Psoas muscle (tissue), 8 donors: ENCODE measurements around the gene MICAL3. TPM values are rescaled to one million over a fixed set of nuclear protein-coding genes. Genes with fewer than 3 reads are reported as not detected.

ENCODE experiments used
- ATAC-seq, 4 donors: fragments of 200-7000 bp; cut with Tn5 transposase; one replicate each; pipeline ENCODE4 v1.9.1; 2020; ENCODE audit warnings: moderate library complexity in 3 of 4, mild to moderate bottlenecking in 2 of 4
- DNase-seq, 2 donors: peaks; one replicate each; pipeline ENCODE4 v3.0.0-alpha.2; 2020
- H3K27ac ChIP-seq: fragments of 200-600 bp; one replicate; pipeline ENCODE4 v1.8.0; 2022
- H3K27me3 ChIP-seq, 3 donors: fragments of 200-600 bp in 1 of 3; one replicate each; pipeline versions ENCODE4 v1.6.1 to v1.8.0; 2013 to 2022; ENCODE audit warnings: low read length in 2 of 3, mild to moderate bottlenecking in 2 of 3, moderate library complexity in 1 of 3; ENCODE audit not compliant: insufficient read depth in 3 of 3
- H3K36me3 ChIP-seq, 2 donors: fragments of 200-600 bp in 1 of 2; one replicate each; pipeline versions ENCODE4 v1.6.1 to v1.8.0; 2013 to 2022; ENCODE audit warnings: low read depth in 1 of 2, mild to moderate bottlenecking in 1 of 2, moderate library complexity in 1 of 2; ENCODE audit not compliant: insufficient read depth in 1 of 2
- H3K4me1 ChIP-seq: fragments of 200-600 bp; one replicate; pipeline ENCODE4 v1.8.0; 2022
- H3K4me3 ChIP-seq: fragments of 200-600 bp; one replicate; pipeline ENCODE4 v1.8.0; 2022; ENCODE audit warnings: mild to moderate bottlenecking
- H3K9me3 ChIP-seq: fragments of 200-600 bp; one replicate; pipeline ENCODE4 v1.8.0; 2022
- CTCF ChIP-seq: fragments of 200-600 bp; IDR thresholded peaks from one replicate; pipeline ENCODE4 v1.8.0; 2022; ENCODE audit warnings: antibody characterized with exemption
- WGBS, 3 donors: extraction: QIAGEN DNeasy Blood & Tissue Kit; methylation state at CpG; one replicate each; pipeline versions ENCODE4 v1.1.6 to v1.1.7; 2013; 5-methylcytosine and 5-hydroxymethylcytosine counted together
- intact Hi-C, 2 donors: fragments of 100-400 bp; cut with DNase I; formaldehyde crosslinking; loops; one replicate each; pipeline versions ENCODE4 v1.11.0 to v1.14.2; 2022
- polyA plus RNA-seq, 3 donors: library from polyadenylated mRNA; stranded (reverse); fragments of 200-250 nt; gene quantifications; one replicate each; pipeline ENCODE4 v1.2.3, GENCODE V29; 2013
- total RNA-seq, 4 donors: library from RNA; stranded (reverse); fragmentation: NEBNext Ultra II Directional in 2 of 4; extraction: Animal tissue kit (Norgen Biotek cat#: 25700) in 2 of 4; gene quantifications; one replicate each; pipeline versions ENCODE4 v1.2.1 to v1.2.4, GENCODE V29; 2021 to 2023
- donor health status: healthy with polysubstance abuse.
- donor health status: DM: no; HTN: no; CAD: no; lungs with moderate emphysema.
- donor health status: Bipolar disorder and iron deficiency.
- donor health status: healthy.
- donor health status: DM: yes; HTN: yes; CAD: no.
- donor health status: DM: no; HTN: no; CAD: no.
- donor health status: DM: no; HTN: no; CAD: no.
- donor health status: DM: yes; HTN: yes; CAD: no.

Gene MICAL3
- total and polyA plus RNA-seq, 7 donors, result 2.1 to 38.3 (median 15.5) TPM

- Histone ChIP-seq H3K27me3 (no peaks in the 10 kb centered on the region), H3K4me3 (no peak overlapping the region), H3K36me3 (peaks cover 2 to 69% of the 10 kb centered on the region in 2 donors), H3K9me3 (no peaks in the 10 kb centered on the region), H3K27ac (no peak overlapping the region), H3K4me1 (no peaks in the 10 kb centered on the region)
- ATAC-seq, result no peak
- peak in 1 of 2 donors; percentile 15 for DNase-seq
- WGBS, 3 donors, result 92 to 97% (median 93%) methylated on average over 13 to 15 of the region's 15 CpGs
- intact Hi-C loops, result no loop called here
- TF ChIP-seq CTCF, result no peak
Observed at GRCh38 chr22:17875156-17875555, 149.2 kb downstream of the MICAL3 start.

- H3K27ac ChIP-seq, result no peak overlapping the region
- H3K9me3 ChIP-seq, result no peaks in the 10 kb centered on the region
- H3K4me1 ChIP-seq, result peaks cover 5% of the 10 kb centered on the region
- DNase-seq (peak in 1 of 2 donors; percentile 29), ATAC-seq (no peak)
- H3K36me3 ChIP-seq, result peaks cover 2 to 70% of the 10 kb centered on the region in 2 donors
- H3K27me3 ChIP-seq, result no peaks in the 10 kb centered on the region
- 91 to 93% (median 91%) methylated on average over 15 of the region's 15 CpGs for whole genome bisulfite sequencing, 3 donors
- H3K4me3 ChIP-seq, result no peak overlapping the region
- intact Hi-C loops, result no loop called here
- TF ChIP-seq CTCF, result no peak
Observed at GRCh38 chr22:17874231-17874905, 150.0 kb downstream of the MICAL3 start.

- 90 to 92% (median 92%) methylated on average over 10 of the region's 10 CpGs for WGBS, 3 donors
- intact Hi-C loops, result no loop called here
- H3K9me3 ChIP-seq, result no peaks in the 10 kb centered on the region
- DNase-seq (peak in 1 of 2 donors; percentile 19), ATAC-seq (no peak)
- no peak overlapping the region for H3K27ac ChIP-seq
- H3K27me3 ChIP-seq, result no peaks in the 10 kb centered on the region
- peaks cover 9% of the 10 kb centered on the region for H3K4me1 ChIP-seq
- H3K4me3 ChIP-seq, result no peak overlapping the region
- TF ChIP-seq CTCF, result no peak
- H3K36me3 ChIP-seq, result peaks cover 4 to 72% of the 10 kb centered on the region in 2 donors
Observed at GRCh38 chr22:17873804-17874203, 150.6 kb downstream of the MICAL3 start.

GRCh38 chr22:17873116-17873515 is 151.2 kb downstream of the MICAL3 start:
- no peak overlapping the region for H3K27ac ChIP-seq
- no peak for ATAC-seq
- peaks cover 5 to 67% of the 10 kb centered on the region in 2 donors for H3K36me3 ChIP-seq
- no peaks in the 10 kb centered on the region for H3K9me3 ChIP-seq
- intact Hi-C loops, result no loop called here
- no peak overlapping the region for H3K4me3 ChIP-seq
- no peaks in the 10 kb centered on the region for H3K27me3 ChIP-seq
- peaks cover 9% of the 10 kb centered on the region for H3K4me1 ChIP-seq
- peak in 1 of 2 donors; percentile 39 for DNase-seq
- WGBS, 3 donors, result 87 to 94% (median 94%) methylated on average over 14 of the region's 14 CpGs
- no peak for TF ChIP-seq CTCF

- Histone ChIP-seq H3K4me3 (no peak overlapping the region), H3K27ac (peak overlapping the region; percentile 36), H3K27me3 (no peaks in the 10 kb centered on the region), H3K9me3 (no peaks in the 10 kb centered on the region), H3K36me3 (peaks cover 5 to 66% of the 10 kb centered on the region in 2 donors), H3K4me1 (peaks cover 11% of the 10 kb centered on the region)
- intact Hi-C loops, result no loop called here
- no peak for TF ChIP-seq CTCF
- no peak for ATAC-seq
- DNase-seq, result peak in 1 of 2 donors; percentile 5
- WGBS, 3 donors, result 87 to 90% (median 89%) methylated on average over 7 of the region's 7 CpGs
Observed at GRCh38 chr22:17872471-17872870, 151.9 kb downstream of the MICAL3 start.
